Activated T-cell treated with anti-CD3 and anti-CD28 coated beads for 4 hours (primary cell): ENCODE data around the gene CAMK1G.

Source experiments
- DNase-seq: peaks from one replicate; pipeline ENCODE4 v3.0.0-alpha.2; 2020

Gene CAMK1G

DNA sequence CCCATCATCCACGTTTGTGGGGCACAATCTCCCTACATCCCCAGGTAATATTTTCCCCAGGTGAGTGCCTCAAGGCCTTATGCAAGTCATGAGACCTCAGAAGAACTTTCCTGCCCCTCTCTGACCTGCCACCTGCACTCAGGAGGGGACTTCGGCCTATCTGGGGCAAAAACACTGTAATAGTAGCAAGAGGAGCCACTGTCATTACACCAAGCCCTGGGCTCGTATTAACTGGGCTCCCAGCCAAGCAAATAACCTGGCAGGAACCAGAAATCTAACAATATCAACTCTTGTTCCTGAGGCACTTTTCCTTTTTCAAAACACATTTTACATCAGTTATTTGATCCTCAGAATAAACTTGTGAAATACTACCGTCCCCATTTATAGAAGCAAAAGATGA is 37.8 kb downstream of the CAMK1G start:
- no peak for DNase-seq

DNA sequence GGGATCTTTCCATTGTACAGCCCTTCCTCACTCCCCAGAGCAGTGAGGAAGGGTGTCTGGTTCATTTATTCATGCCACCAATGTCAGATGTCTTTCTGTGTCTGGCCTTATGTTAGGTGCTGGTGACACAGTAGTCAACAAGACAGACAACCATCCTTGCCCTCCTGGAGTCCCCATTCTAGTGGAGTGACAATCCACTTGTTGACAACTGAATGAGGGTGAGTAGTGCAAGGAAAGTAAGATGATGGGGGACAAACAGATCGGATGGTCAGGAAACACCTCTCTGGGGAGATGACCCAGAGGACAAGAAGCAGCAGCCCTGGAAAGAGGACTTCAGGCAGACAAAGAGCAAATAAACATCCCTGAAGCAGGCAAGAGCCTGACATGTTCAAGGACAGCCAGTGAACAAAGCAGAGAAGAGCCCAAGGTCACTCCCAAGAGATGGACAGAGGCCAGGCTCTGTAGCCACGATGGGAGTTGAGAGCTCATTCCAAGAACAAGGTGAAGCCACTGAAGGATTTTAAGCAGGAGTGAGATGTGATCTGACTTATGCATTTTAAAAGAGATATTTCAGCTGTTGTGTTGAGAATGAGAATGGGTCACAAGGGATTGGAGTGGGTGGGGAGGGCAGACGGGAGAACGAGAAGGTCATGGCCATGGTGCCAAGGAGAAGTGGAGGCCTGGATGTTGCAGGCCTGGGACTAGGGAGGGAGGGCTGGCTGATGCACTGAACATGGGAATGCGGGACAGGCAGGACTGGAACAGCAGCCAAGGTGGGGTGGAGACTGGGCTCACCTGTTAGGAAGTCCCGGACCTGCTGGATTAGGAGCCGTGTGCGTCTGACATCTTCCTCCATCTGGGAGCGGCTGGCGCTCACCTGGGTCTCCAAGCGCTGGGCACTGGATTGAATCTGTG is 38.5 kb downstream of the CAMK1G start:
- DNase-seq, result no peak

DNA sequence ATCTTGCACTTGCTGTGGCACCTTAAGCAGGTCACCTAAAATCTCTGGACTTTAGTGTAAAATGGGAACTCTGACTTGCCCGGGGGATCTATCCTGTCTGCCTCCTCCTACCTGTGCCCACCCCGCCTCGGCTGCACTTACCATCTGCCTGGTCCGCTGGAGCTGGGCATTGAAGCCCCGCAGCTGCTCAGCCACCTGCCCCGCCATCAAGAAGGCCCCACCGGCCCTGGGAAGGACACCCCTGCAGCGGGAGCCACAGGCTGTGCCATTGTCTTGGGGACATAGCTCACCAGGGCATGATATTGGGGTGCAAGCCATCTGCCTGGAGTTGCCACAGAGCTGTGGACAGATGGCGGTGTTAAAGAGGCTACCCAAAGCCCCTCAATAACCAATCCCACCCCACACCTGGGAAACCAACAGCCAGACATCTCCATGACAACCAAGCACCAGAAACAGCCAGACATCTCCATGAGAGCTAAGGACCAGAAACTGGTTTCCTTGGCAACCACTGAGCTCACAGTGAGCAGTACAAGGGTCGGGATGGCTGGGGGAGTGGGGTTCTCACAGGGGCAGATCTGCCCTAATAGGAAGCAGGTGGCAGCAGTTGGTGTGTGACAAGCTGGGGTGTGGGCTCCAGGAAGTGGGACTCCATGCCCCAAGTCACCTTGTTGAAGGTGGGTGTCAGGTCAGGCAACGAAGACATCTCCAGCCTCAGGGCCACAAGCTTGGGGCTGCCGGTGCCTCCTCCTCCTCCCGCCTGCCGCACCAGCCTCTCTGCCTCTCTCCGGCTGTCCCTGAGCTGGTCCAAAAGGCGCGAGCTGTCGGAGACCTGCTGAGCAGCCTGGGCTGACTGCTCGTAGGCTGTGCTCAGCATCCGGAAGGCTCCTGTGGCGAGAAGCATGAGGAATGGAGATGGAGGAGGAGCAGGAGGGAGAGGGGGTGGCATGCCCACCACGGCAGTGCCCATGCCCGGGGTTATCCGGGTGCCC is 39.6 kb downstream of the CAMK1G start:
- DNase-seq, result no peak

DNA sequence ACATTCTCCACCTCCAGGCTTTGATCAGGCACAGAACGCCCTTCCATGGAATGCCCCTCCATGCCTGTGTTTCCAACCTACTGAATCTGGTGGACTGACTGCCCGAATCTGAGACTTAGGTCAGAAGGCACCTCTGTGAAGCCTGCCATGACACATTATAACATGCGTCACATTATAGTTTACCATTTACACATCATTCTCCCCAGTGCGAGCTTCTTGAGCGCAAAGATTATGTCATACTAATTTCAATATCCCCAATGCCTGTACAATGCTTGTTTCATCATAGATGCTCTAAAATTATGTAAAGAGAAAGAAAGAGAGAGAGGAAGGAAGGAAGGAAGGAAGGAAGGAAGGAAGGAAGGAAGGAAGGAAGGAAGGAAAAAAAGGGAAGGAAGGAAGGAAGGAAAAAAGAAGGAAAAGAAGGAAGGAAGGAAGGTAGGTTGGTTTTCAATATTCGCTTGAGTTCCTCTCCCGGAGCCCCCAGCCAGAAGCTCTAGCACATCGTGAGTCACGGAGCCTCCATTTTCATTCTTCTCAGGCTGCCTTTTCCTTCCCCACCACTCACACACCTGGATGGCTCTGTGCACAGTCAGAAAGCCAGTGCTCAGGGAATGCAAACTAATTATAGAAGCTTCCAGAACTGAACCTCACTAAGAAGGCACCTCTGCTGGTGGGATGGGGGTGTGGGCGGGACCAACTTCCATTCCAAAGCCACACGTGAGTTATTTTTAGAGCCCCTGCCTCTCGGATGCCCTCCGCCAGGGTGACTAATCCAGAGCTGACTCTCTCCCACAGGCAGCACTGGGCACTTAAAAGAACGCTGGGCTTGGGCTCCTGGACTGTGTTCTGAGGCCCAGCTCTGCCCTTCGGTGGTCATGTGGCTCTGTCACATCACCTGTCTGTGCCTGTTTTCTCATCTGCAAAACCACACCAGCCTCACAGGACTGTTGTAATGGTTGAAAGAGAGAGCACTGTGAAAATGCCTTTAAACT is 41.3 kb downstream of the CAMK1G start:
- no peak for DNase-seq

DNA sequence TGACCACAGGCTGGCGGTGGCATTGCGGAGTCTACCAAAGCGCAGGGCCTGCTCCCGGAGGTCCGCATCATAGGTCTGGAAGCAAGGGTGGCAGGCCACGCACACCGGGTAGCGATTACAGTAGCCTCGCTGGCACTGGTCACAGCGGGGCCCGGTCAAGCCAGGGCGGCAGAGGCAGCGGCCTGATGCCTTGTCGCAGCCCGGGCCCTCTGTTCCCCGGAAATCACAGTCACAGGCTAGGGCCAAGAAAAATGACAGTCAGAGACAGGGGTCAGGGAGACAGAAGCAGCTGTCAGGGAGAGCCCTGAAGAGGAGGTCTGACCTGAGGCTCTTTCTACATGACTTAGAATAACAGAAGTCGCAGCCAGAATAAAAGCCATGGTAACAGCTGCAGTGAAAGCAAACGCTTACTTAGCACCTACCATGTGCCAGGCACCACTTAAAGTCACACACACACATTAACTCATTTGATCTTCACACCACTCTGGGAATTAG is 42.3 kb downstream of the CAMK1G start:
- no peak for DNase-seq

DNA sequence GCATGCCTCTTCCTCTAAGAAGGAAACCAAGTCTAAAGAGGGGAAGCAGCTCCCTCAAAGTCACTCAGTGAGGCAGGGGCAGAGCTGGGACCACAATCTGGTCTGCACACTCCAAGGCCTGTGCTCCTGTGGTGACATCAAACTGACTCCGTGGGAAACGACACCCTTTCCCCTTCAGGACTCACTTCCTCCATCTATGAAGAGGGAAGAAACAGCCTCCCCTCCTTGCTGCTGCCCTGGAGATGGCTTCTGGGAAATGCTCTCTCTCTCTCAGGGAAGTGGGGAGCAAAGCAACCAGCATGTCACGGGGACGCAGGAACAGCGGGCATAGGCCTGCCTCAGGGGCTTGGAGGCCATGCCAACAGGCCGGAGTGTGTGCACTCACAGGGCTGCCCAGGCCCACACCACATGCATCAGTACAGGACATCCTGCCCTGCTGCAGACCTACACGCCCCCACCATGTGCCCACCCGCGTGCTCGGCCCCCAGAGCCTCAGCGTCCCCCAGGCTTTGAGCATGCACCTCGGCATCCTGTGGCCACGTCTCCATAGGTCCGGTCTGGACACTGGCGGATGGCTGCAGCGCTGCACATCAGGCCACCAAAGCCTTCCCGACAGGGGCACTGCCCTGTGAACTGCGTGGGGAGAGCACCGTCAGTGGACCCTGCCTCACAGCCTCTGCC is 43.0 kb downstream of the CAMK1G start:
- no peak for DNase-seq

DNA sequence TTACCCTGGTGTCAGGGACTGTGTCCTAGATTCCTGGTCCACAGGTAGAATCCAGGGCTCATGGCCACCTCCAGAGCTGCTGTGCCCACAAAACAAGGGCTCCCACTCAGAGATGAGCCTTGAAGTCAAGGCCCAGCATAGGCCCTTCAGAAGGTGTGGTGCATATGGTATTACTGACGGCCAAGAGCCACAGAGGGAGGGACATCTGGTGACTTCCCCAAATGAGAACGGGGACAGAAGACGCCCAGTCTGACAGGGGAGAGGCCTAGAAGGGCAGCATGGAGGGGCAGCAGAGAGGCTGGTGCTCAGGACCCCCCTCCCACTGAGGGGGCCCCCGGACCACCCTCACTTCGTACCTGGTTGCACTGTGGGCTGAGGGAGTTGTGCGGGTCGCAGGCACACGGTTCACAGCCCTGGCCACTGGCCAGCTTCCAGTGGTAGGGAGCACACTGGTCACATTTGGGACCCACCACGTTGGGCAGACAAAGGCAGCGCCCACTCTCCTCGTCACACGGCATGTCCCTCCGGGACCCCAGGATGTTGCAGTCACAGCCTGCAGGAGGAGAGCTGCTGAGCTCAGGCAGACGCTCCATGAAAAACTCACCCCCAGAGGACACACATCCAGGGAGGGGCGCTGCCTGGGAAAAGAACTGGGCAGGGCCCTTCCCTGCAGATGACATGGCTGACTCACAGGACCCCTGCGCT is 43.7 kb downstream of the CAMK1G start:
- no peak for DNase-seq

DNA sequence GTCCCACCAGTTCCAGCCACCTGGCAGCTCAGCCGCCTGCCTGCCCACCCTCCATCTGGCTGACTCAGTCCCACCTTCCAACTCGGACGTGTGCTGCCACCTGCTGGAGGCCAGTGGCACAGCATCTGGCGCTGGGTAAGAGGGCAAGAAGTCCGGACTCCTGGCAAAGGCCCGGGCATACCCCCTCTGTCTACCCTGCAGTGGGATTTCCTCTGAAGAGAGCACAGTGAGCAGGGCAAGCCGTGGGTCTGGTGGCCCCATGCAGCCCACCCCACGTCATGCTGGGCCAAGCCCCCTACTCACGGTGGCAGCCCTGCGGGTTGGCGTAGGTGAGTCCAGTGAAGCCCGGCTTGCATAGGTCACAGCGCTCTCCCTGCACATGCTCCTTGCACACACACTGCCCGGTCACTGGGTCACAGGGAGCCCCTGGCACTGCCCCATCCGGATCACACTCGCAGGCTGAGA is 44.2 kb downstream of the CAMK1G start:
- DNase-seq, result peak; percentile 73

DNA sequence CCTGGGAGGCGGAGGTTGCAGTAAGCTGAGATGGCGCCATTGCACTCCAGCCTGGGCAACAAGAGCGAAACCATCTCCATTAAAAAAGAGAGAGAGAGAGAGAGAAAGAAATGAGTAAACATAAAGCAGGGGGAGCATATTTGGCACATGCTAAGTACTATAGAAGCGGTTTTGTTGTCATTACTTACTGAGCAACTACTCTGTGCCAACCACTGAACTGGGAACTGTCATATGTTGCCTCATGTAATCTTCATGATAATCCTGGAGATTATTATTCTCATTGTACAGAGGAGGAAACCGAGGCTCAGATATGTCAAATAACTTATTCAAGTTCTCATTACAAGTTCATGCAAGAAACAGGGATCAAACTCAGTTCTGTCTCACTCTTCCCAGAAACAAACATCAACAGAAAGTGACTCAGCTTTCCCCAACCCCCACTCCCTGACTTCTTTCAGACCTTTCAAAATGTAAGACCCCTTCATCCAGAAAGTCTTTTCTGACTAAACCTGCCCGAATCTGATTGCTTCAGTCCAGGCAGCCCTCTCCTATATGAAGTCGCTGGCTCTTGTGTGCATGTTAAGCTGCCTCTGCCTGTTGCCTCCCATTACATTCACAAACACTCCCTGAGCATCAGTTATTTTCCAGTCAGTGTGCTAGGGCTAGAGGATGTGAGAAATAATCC is 45.2 kb downstream of the CAMK1G start:
- no peak for DNase-seq

DNA sequence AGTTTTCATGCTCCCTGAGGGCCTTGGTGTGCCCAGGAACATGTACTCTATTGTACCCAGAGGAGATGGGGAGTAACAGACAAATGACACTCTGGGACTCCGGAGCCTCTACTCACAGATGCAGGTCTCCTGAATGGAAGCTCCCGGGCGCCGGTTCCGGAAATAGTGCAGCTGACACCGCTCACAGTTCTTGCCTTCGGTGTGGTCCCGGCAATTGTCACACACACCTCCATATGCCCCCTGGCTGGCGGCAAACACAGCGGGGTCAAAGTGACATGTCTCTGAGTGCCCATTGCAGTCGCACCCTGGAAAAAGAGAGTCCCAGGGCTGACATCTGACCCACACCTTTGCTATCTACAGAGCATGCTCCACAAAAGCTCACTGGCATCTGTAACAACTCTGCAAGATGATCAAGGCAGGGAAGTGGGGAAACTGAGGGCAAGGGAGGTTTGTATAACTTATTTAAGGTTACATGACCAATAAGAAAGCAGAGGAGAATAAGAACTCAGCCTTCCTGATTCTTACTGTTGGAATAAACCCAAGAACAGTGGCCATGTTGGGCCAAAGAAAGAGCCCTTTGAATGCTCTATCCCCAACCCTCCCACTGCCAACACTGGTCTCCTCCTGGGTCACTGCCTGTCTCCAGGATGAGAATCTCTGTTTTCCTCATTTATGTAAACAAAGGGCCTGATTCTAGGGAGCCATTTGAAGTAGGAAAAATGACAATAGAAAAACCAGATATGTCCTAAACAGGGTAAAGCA is 46.3 kb downstream of the CAMK1G start:
- no peak for DNase-seq

DNA sequence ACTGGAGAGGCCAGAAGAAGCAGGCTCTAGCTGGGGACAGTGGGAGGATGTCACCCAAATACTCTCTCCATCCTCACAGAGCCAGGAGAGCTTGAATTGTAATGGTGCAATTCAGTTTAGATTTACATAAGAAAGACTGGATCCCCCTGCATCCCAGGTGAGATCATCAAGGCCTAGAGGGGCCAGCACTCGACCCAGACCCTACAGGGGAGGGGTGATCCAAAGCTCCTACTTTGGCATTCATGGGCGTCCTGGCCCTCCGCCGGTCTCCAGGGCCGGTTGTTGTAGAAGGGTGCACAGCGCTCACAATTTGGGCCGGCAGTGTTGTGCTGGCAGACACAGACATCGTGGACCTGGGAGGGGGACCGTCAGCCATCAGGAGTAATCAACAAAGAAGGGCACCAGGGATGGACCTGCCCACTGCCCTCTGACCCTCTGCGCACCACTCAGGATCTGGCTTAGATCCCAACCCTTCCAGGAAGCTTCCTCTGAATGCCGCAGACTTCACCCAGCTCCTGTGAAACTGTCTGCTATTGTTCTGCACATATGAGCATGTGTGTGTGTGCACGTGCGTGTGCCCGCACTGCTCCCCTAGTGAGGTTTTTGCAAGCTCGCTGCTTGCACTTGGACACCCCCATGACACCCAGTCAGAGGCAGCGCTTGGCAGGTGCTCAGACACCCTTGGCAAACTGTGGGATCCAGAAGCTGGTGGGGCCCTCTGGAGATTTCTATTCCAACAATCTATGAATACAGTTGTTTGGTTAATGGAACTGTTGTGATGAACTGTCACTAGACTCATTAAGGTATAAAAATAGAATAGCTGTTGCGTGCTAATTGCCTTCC is 47.1 kb downstream of the CAMK1G start:
- no peak for DNase-seq

DNA sequence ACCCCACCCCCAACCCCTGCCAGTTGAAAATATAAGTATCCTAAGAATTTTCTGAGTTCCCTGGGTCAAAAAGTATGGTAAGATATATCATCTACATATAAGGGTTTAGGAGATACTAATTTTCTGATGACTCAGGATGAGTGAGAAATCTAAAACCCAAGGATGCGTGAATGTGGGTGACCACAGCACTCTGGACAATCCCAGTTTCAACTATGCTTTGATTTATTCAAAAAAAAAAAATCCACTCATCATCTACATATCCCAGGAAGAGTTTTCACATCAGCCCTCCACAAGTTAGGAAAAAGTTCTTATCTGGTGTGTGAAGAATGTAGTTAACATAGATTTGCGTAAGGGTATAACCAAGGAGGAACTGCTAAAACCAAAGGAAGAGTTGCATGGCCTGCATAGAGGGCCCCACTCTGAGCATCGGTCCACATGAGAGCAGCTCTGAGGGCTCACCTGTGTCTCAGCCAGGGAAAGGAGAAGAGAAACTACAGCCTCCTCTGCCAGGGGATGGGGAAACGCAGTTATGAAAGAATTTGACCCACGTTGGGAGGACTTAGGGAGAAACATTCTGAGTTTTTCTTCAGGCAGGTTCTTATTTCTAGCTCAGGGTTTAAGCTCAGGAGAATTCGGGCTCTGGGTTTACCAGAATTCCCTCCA is 50.0 kb downstream of the CAMK1G start:
- DNase-seq, result no peak

DNA sequence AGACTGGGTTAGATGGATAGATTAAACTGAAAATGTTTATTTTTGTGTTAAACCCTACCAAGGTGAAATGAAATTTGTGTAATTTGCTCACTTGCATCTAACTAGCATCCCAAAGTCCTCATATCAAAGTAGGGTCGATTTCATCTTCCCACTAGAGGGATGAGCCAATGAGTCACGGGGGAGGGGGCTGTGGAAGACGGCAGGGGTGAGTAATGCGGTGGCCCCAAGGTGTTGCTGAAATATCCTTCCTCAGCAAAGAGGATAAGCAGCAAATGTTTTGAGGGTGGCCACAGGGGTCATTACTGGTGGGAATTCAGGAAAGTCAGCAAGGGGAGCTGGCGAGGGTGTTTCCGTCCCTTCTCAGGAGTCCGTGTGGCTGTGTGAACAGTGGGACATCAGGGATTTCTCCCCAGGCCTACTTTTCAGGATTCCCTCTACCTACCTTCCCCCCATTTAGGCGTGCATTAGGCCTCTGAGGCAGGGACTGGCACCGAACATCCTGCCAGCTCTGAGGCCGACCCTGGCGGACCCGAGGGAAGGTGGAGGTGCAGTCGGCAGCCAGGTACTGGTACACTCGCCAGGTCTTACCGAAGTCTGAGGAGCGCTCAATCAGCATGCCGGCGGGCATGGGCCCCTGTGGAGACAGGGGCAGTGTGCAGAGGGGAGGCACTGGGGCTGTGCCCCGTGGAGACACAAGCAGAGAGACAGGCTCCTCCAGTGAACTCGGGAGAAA is 50.7 kb downstream of the CAMK1G start:
- DNase-seq, result no peak

DNA sequence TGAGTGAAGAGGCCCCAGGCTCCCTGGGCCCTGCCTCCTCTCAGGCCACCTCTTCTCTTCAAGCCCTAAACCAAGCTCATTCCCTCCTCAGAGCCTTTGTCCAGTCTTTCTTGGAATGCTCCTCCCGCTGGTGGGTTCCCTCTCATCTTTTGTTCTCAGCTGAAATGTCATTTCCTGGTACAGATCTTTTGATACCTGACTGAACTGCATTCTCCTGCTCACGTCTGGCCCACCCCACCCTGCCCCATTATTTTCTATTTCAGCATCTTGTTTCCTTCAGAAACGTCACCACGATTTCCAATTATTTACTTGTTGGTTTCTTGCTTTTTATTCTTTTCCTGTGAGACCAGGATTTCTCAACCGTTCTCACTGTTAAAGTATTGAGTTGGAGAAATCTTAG is 52.3 kb downstream of the CAMK1G start:
- no peak for DNase-seq

DNA sequence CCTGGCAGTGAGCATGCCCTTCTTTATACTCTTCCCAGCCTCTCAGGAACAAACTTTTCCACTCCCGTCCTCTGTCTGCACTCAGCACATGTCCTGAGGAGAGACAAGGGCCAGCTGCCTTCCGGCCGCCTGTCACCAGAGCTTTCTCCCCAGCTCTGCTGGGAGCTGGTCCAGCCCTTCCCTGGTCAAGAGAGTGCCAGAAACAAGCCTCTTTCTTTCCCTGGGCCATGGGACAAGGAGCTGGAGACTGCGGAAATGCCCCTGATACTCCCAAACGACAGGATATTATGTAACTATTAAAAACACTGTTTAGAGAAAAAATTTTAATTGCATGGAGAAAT is 58.3 kb downstream of the CAMK1G start:
- DNase-seq, result no peak

DNA sequence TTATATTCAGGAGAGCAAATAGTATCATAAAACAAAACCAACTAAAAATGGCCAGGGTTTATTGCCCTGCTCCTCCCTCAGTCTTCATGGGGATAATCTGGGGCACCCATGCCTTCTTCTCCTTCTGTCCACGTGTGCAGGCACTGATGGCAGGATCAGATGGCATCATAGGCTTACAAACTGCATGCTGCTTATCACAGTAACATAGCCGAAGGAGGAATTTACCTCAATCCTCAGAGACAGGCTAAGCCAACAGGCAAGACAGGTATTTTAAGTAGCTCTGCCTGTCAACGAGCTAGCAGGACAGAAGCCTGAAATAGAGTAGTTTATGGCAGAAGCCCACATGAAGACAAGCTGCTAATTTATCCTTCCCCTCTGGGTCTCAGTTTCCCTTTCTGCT is 59.3 kb downstream of the CAMK1G start:
- no peak for DNase-seq

DNA sequence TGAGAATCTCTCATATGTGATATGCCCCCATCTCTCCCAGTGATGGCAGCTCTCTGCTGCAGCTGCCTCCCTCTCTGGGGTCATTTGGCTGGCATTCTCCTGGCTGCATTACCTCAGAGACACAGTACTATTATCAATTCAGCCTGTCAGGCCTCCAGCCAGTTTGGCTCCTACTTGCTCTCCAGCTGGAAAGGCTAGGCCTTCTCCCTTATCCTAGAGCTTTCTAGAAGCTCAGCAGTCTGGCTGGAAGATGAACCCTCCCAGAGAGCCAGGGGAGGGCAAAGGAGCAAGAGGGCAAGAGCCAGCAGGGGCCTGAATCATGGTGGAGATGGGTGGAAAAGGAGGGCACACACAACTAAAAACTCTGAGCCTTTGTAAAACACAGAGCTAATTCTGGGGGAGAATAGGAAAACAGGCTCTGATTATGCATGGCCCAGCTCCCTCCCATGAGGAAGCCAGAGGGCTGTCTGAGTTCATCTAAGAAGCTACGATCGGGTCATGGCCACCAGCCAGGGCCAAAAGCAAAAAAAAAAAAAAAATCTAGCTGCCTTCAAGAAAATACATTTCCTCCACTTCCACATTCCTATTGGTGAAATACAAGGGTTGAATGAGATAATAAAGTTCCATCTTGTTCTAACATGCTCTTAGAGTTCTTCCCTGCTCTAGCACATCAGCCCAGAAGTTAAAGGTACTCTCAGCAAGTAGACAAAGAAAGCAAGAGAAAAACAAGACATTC is 59.9 kb downstream of the CAMK1G start:
- no peak for DNase-seq
